ENCODE measurements around the gene SLU7.

DNA sequence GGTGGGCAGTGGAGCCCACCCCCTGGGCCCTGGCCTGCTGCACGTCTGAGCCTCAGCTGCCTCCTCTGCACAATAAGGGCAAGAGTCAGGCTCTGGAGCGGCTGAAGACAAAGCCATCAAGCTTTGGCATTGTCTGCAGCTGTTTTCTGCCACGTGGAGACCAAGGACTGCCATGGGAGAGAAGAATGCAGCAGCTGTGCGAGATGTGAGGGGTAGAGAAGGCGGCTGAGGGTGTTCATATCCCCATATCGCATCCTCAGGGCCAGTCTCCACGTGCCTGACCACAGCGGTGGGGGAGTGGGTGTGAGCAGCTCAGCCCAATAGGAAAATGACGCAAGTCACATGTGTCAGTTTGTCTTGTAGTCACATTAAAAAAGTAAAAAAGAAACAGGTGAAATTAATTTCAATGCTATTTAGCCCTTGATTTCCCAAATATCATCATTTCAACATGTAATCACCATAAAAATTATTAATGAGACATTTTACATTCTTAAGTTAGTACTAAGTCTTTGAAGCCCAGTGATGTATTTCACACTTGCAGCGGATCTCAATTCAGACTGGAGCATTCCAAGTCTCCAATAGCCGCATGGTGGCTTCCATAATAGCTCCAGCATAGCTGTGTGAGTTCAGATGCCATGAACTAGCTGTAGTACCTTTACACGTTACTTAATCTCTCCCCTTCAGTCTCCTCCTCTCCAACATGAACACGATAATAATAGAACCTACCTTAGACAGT, 55.1 kb downstream of the SLU7 start:
- TF ChIP-seq POLR2A (IDR thresholded peaks at IDR 0.05), result no peak
- TF ChIP-seq, protein P1, sequence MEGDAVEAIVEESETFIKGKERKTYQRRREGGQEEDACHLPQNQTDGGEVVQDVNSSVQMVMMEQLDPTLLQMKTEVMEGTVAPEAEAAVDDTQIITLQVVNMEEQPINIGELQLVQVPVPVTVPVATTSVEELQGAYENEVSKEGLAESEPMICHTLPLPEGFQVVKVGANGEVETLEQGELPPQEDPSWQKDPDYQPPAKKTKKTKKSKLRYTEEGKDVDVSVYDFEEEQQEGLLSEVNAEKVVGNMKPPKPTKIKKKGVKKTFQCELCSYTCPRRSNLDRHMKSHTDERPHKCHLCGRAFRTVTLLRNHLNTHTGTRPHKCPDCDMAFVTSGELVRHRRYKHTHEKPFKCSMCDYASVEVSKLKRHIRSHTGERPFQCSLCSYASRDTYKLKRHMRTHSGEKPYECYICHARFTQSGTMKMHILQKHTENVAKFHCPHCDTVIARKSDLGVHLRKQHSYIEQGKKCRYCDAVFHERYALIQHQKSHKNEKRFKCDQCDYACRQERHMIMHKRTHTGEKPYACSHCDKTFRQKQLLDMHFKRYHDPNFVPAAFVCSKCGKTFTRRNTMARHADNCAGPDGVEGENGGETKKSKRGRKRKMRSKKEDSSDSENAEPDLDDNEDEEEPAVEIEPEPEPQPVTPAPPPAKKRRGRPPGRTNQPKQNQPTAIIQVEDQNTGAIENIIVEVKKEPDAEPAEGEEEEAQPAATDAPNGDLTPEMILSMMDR (IDR thresholded peaks at IDR 0.05 in 8 of 11, conservative IDR thresholded peaks at IDR 0.05 in 3 of 11), result no peak
